Lower leg skin (tissue), 4 donors: ENCODE data around the gene ATP9B. TPM values are rescaled to one million over a fixed set of nuclear protein-coding genes. Genes with fewer than 3 reads are reported as not detected.
"Not testable (repeated sequence)": the region's sequence is repeated elsewhere in the genome, so short reads cannot be mapped to it uniquely, and the experiment has no call there.

ENCODE experiments used
- DNase-seq, 2 donors: peaks; one replicate each; pipeline ENCODE4 v3.0.0-alpha.2; 2019; ENCODE audit warnings: low spot score in 2 of 2
- H3K4me3 ChIP-seq: fragments of 200-600 bp; sonication (generic); 2 replicates; pipeline ENCODE4 v1.5.1; 2017; ENCODE audit warnings: mild to moderate bottlenecking, low read depth; ENCODE audit not compliant: poor library complexity, severe bottlenecking
- CTCF ChIP-seq, 3 donors: fragments of 450-650 bp; IDR thresholded peaks; one replicate each; pipeline ENCODE4 v1.5.1; 2016; ENCODE audit warnings: antibody characterized with exemption in 3 of 3, mild to moderate bottlenecking in 3 of 3, moderate library complexity in 2 of 3
- POLR2A ChIP-seq, 2 donors: fragments of 450-650 bp; IDR thresholded peaks; one replicate each; pipeline ENCODE4 v1.6.1; 2016 to 2017; ENCODE audit warnings: antibody characterized with exemption in 2 of 2, mild to moderate bottlenecking in 1 of 2, moderate library complexity in 1 of 2
- WGBS, 2 donors: methylation state at CpG; one replicate each; pipeline ENCODE4 v1.1.5; 2018; 5-methylcytosine and 5-hydroxymethylcytosine counted together
- intact Hi-C: fragments of 100-400 bp; cut with DNase I; formaldehyde crosslinking; loops from one replicate; pipeline ENCODE4 v1.15.0; 2023; ENCODE audit warnings: low total_unique reads
- total RNA-seq, 4 donors: library from RNA; depleted of rRNA; stranded (reverse); fragments of >200 nt; gene quantifications; one replicate each; pipeline ENCODE4 v1.1.0, GENCODE V29; 2016

The ATP9B gene
- total RNA-seq, 4 donors from 2014 or later, result 19.9 to 39.9 (median 26.0) TPM

- no peak for DNase-seq
- H3K4me3 ChIP-seq, result no peak overlapping the region
- WGBS, 2 donors, result 93 to 97% methylated on average over 7 of the region's 7 CpGs
- intact Hi-C loops, result no loop called here
- no peak for TF ChIP-seq CTCF (IDR thresholded peaks at IDR 0.05)
- no peak for TF ChIP-seq POLR2A (IDR thresholded peaks at IDR 0.05)
These were observed 206.3 kb downstream of the ATP9B start for GRCh38 chr18:79275461-79275860.

GRCh38 chr18:79275992-79276391 lies 206.8 kb downstream of the ATP9B start:
- H3K4me3 ChIP-seq, result no peak overlapping the region
- TF ChIP-seq POLR2A (IDR thresholded peaks at IDR 0.05), result no peak
- no peak for TF ChIP-seq CTCF (IDR thresholded peaks at IDR 0.05)
- WGBS, 2 donors, result 50 to 68% methylated on average over 4 of the region's 4 CpGs
- intact Hi-C loops, result no loop called here
- no peak for DNase-seq

DNA sequence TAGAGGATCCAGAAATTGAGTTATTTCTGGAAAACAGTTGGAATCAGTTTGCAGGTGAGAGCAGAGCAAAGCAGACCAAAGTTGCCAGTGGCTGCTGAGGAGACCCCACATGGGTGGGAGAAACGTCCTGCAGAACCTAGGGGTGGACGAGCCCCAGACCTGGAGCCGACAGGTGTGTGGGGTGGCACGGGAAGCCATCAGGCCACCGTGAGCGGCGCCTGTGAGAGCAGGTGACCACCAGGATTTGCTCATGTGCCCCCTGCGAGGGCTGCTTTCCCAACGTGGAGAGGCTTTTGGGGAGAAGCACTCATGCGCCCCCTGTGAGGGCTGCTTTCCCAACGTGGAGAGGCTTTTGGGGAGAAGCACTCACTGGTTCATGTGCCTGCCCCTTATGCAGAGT lies 209.7 kb downstream of the ATP9B start:
- intact Hi-C loops, result no loop called here
- WGBS, 2 donors, result 93 to 94% methylated on average over 11 of the region's 11 CpGs
- no peak for TF ChIP-seq POLR2A (IDR thresholded peaks at IDR 0.05)
- no peak for TF ChIP-seq CTCF (IDR thresholded peaks at IDR 0.05)
- DNase-seq, result no peak
- no peak overlapping the region for H3K4me3 ChIP-seq

GRCh38 chr18:79283131-79283810 lies 214.1 kb downstream of the ATP9B start:
- no peak overlapping the region for H3K4me3 ChIP-seq
- WGBS, 2 donors, result 79 to 81% methylated on average over 11 of the region's 11 CpGs
- TF ChIP-seq POLR2A (IDR thresholded peaks at IDR 0.05) (no peak), CTCF (IDR thresholded peaks at IDR 0.05) (no peak)
- DNase-seq, result no peak
- intact Hi-C loops, result no loop called here

GRCh38 chr18:79283929-79284328 lies 214.7 kb downstream of the ATP9B start:
- WGBS, 2 donors, result 87 to 90% methylated on average over 4 of the region's 4 CpGs
- intact Hi-C loops, result no loop called here
- DNase-seq, result no peak
- no peak overlapping the region for H3K4me3 ChIP-seq
- TF ChIP-seq CTCF (IDR thresholded peaks at IDR 0.05), result no peak
- TF ChIP-seq POLR2A (IDR thresholded peaks at IDR 0.05), result no peak

DNA sequence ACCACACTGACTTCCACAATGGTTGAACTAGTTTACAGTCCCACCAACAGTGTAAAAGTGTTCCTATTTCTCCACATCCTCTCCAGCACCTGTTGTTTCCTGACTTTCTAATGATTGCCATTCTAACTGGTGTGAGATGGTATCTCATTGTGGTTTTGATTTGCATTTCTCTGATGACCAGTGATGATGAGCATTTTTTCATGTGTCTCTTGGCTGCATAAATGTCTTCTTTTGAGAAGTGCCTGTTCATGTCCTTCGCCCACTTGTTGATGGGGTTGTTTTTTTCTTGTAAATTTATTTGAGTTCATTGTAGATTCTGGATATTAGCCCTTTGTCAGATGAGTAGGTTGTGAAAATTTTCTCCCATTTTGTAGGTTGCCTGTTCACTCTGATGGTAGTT lies 216.0 kb downstream of the ATP9B start:
- H3K4me3 ChIP-seq, intact Hi-C loops, DNase-seq: not testable (repeated sequence)
- WGBS, 2 donors, result 100% methylated on average over 1 of the region's 1 CpG

DNA sequence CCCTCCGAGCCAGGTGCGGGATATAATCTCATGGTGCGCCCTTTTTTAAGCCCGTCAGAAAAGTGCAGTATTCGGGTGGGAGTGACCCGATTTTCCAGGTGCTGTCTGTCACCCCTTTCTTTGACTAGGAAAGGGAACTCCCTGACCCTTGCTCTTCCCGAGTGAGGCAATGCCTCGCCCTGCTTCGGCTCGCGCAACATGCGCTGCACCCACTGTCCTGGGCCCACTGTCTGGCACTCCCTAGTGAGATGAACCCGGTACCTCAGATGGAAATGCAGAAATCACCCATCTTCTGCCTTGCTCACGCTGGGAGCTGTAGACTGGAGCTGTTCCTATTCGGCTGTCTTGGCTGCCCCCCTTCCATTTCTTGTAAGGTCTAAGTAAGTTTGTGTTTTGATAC lies 221.2 kb downstream of the ATP9B start:
- 94 to 97% methylated on average over 15 of the region's 15 CpGs for WGBS, 2 donors
- DNase-seq, H3K4me3 ChIP-seq, intact Hi-C loops: not testable (repeated sequence)
